ENCODE results near the gene BRD9. TPM values are rescaled to one million over a fixed set of nuclear protein-coding genes. Genes with fewer than 3 reads are reported as not detected.
"Not testable (repeated sequence)": the region's sequence is repeated elsewhere in the genome, so short reads cannot be mapped to it uniquely, and the experiment has no call there.

BRD9 gene
- total RNA-seq, 2 donors from 2014 or later = 179 to 200 TPM

DNA sequence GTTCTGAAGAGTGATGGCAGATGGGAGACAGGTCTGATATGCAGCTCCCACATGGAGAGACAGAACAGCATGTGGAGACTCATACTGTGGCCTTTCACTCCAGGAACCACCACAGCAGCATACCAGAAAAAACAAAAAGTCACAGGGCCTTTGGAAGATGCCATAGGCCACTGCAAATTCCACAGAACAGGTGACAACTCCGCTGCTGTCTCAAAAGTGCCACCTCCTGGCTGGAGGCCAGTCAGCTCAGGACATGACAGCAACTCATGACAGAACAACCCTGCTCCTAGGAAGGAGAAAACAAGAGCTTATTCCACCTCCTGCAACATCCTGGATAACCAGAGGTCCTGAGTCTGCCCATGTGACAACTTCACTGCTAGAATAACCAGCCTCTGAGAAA lies 67.1 kb downstream of the BRD9 start:
- peak; percentile 53 for ATAC-seq

DNA sequence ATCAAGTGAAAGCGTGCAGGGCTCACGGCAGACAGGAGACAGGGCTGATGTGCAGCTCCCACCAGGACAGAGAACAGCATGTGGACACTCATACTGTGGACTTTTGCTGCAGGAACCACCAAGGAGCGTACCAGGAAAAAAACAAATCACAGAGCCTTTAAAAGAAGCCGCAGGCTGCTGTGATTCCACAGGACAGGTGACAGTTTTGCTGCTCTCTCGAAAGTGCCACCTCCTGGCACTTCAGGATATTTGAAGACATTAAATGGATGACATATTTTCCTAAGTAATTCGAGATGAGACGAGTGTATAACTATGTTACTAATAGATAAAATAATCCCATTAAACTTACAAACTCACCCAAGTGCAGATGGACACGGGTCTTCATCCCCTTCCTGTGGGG lies 71.1 kb downstream of the BRD9 start:
- Mint-ChIP-seq H3K4me3 (no peak overlapping the region), H3K27me3 (peaks cover 14% of the 10 kb centered on the region), H3K27ac (no peak overlapping the region), H3K4me1 (peaks cover 2% of the 10 kb centered on the region), H3K36me3 (ENCODE audit: low read depth) (peaks cover 4% of the 10 kb centered on the region)
- no peak for ATAC-seq
- DNase-seq = no peak
- H3K9me3 ChIP-seq (ENCODE audit: control insufficient read depth, low read length, poor library complexity, severe bottlenecking) = no peaks in the 10 kb centered on the region

More for the DNA sequence above, 67.1 kb downstream of the BRD9 start:
- DNase-seq; H3K27ac Mint-ChIP-seq; H3K4me3 Mint-ChIP-seq; H3K27me3 Mint-ChIP-seq; H3K4me1 Mint-ChIP-seq; H3K36me3 Mint-ChIP-seq (ENCODE audit: low read depth); H3K9me3 ChIP-seq (ENCODE audit: control insufficient read depth, low read length, poor library complexity, severe bottlenecking): not testable (repeated sequence)

DNA sequence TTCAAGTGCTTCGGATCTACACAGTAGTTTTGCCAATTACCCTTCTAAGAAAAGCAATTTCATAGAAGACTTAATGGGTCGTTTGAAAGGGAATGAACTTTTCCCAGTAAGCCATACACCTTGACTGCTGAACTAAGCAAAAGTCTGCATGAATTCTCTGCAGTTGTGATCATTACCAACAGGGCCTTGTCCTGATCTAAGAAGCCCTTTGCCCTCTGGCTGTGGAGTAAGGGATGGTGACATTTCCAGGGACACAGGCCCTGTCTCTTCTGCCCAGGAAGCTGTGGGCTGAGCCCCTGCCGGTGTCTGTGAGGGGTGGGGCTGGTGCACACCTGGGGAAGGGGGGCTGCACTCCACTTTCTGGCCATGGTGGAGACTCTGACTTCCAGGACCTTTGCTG lies 72.4 kb downstream of the BRD9 start:
- ATAC-seq = no peak
- DNase-seq = no peak
- H3K27me3 Mint-ChIP-seq = peaks cover 14% of the 10 kb centered on the region
- peaks cover 4% of the 10 kb centered on the region for H3K36me3 Mint-ChIP-seq (ENCODE audit: low read depth)
- H3K27ac Mint-ChIP-seq = no peak overlapping the region
- peaks cover 2% of the 10 kb centered on the region for H3K4me1 Mint-ChIP-seq
- no peak overlapping the region for H3K4me3 Mint-ChIP-seq
- H3K9me3 ChIP-seq (ENCODE audit: control insufficient read depth, low read length, poor library complexity, severe bottlenecking) = no peaks in the 10 kb centered on the region

DNA sequence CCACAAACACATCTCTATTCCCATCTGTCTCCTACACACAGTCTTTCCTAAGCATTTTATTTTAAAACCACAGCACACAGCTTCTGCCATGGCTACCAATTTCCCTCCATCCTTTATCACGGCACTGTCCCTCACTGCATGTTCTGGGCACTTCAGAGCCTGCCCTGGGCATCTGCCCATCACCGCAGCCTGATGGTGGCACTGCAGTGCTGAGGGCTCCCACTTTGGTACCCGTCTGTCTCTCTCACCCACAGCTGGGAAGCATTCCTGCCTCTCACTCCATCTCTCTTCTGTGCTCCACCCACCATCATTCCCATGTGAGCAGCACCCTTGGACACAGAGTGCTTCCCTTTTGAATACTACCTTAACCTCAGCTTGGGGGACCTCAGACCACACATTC lies 73.5 kb downstream of the BRD9 start:
- peaks cover 2% of the 10 kb centered on the region for H3K4me1 Mint-ChIP-seq
- peaks cover 4% of the 10 kb centered on the region for H3K36me3 Mint-ChIP-seq (ENCODE audit: low read depth)
- DNase-seq (no peak), ATAC-seq (no peak)
- H3K27me3 Mint-ChIP-seq = peaks cover 14% of the 10 kb centered on the region
- no peaks in the 10 kb centered on the region for H3K9me3 ChIP-seq (ENCODE audit: control insufficient read depth, low read length, poor library complexity, severe bottlenecking)
- H3K27ac Mint-ChIP-seq = no peak overlapping the region
- H3K4me3 Mint-ChIP-seq = no peak overlapping the region

DNA sequence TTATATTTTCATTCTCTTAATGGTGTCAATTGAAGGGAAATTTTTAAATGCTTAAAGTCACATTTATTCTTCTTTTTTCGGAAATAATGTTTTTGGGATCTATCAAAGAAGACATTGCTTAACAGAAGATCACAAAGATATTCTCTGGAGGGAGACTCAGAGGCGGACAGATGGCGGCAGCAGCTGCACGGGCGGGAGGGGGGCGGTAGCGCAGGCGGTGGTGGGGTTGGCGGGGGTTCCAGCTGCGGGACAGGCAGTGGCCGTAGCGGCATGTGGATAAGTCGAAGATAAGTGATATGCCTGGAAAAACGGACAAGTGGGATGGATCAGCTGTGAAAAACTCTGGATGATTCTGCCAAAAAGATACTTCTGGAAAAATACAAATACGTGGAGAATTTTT lies 76.4 kb downstream of the BRD9 start:
- no peaks in the 10 kb centered on the region for H3K9me3 ChIP-seq (ENCODE audit: control insufficient read depth, low read length, poor library complexity, severe bottlenecking)
- DNase-seq (no peak), ATAC-seq (no peak)
- H3K27ac Mint-ChIP-seq = no peak overlapping the region
- H3K27me3 Mint-ChIP-seq = peaks cover 14% of the 10 kb centered on the region
- H3K4me3 Mint-ChIP-seq = no peak overlapping the region
- H3K4me1 Mint-ChIP-seq = peaks cover 2% of the 10 kb centered on the region
- peaks cover 4% of the 10 kb centered on the region for H3K36me3 Mint-ChIP-seq (ENCODE audit: low read depth)

DNA sequence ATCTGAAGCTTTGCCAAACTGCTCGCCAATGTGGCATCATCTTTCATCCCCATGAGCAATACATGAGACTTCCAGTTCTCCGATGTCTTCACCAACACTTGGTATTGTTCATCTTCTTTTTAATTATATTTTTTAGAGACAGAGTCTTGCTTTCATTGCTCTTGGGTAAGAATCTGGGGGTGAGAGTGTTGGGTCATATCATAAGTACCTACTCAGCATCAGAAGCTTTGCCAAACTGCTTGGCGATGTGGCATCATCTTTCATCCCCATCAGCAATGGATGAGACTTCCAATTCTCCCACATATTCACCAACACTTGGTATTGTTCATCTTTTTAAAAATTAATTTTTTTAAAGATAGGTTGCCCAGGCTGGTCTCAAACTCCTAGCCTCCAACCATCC lies 77.2 kb downstream of the BRD9 start:
- Mint-ChIP-seq H3K4me1 (no peaks in the 10 kb centered on the region), H3K27me3 (peaks cover 14% of the 10 kb centered on the region), H3K36me3 (ENCODE audit: low read depth) (peaks cover 4% of the 10 kb centered on the region), H3K4me3 (no peak overlapping the region), H3K27ac (no peak overlapping the region)
- no peak for DNase-seq
- no peaks in the 10 kb centered on the region for H3K9me3 ChIP-seq (ENCODE audit: control insufficient read depth, low read length, poor library complexity, severe bottlenecking)
- no peak for ATAC-seq

Other genes with a start within 250 kb of the BRD9 start
- 10 to 100 TPM; 17.3 to 35.4 TPM for gene TPPP, start 199.4 kb downstream of the BRD9 start, total RNA-seq
- gene ZDHHC11B, start 108.1 kb downstream of the BRD9 start, total RNA-seq = 10 to 100 TPM in 1 of 2 donors, 1 to 10 TPM in 1; 9.3 to 31.2 TPM
- gene ZDHHC11, start 41.8 kb downstream of the BRD9 start, total RNA-seq = 10 to 100 TPM; 27.7 to 37.1 TPM
- 1 to 10 TPM; 1.0 to 2.6 TPM for gene TRIP13, start 83 bp upstream of the BRD9 start, total RNA-seq
- not detected for gene NKD2, start 116.0 kb upstream of the BRD9 start, total RNA-seq
- 10 to 100 TPM; 36.6 to 88.0 TPM for gene SLC12A7, start 219.3 kb upstream of the BRD9 start, total RNA-seq